ENCODE measurements around the gene MCC.

The MCC gene

GRCh38 chr5:113140837-113141671 lies 347.2 kb downstream of the MCC start:
- no peak overlapping the region for H2BK5ac ChIP-seq (ENCODE audit: low read length)
- WGBS (ENCODE audit: extremely low coverage, insufficient coverage, low lambda C conversion rate) = no CpG with 5 or more reads among the region's 9 CpGs
- peak; percentile 60 for DNase-seq
- H3K9ac ChIP-seq (ENCODE audit: low read length) = no peak overlapping the region
- no peaks in the 10 kb centered on the region for H3K27me3 ChIP-seq (ENCODE audit: insufficient read depth, low read length, poor library complexity)
- H3K23ac ChIP-seq (ENCODE audit: low read length) = no peak overlapping the region
- H3K56ac ChIP-seq (ENCODE audit: low read length) = no peak overlapping the region
- H3K4me1 ChIP-seq (ENCODE audit: control insufficient read depth, low read depth, low read length) = no peaks in the 10 kb centered on the region
- H2BK15ac ChIP-seq (replicated peaks; ENCODE audit: low read depth) = no peak overlapping the region
- H3K4me2 ChIP-seq (ENCODE audit: low read length) = no peak overlapping the region
- no peak overlapping the region for H3K4ac ChIP-seq (ENCODE audit: low read depth, low read length)
- no peak overlapping the region for H2AK5ac ChIP-seq (ENCODE audit: low read length)
- H4K5ac ChIP-seq (ENCODE audit: low read length) = no peak overlapping the region
- H3K36me3 ChIP-seq (ENCODE audit: control insufficient read depth, insufficient read depth, low read length) = peaks cover 4% of the 10 kb centered on the region
- no peak overlapping the region for H3K18ac ChIP-seq (ENCODE audit: low read length)
- no peak overlapping the region for H3K4me3 ChIP-seq (ENCODE audit: low read length)
- H4K8ac ChIP-seq (ENCODE audit: low read depth, low read length) = no peak overlapping the region
- peaks cover 19% of the 10 kb centered on the region for H3K79me2 ChIP-seq (ENCODE audit: control insufficient read depth, insufficient read depth, low read length)
- H2BK120ac ChIP-seq (ENCODE audit: low read depth, low read length) = no peak overlapping the region
- H3K27ac ChIP-seq (ENCODE audit: low read depth, low read length) = no peak overlapping the region
- H3K79me1 ChIP-seq (ENCODE audit: low read length) = peaks cover 39% of the 10 kb centered on the region

- no CpG with 5 or more reads among the region's 3 CpGs for WGBS (ENCODE audit: extremely low coverage, insufficient coverage, low lambda C conversion rate)
Observed at GRCh38 chr5:113133211-113133975, 354.9 kb downstream of the MCC start.

GRCh38 chr5:113132564-113132963 lies 355.7 kb downstream of the MCC start:
- Histone ChIP-seq H2BK15ac (replicated peaks; ENCODE audit: low read depth) (no peak overlapping the region), H3K18ac (ENCODE audit: low read length) (no peak overlapping the region), H3K56ac (ENCODE audit: low read length) (no peak overlapping the region), H3K4ac (ENCODE audit: low read depth, low read length) (no peak overlapping the region), H2BK120ac (ENCODE audit: low read depth, low read length) (no peak overlapping the region), H3K27ac (ENCODE audit: low read depth, low read length) (no peak overlapping the region), H4K8ac (ENCODE audit: low read depth, low read length) (no peak overlapping the region), H3K79me2 (ENCODE audit: control insufficient read depth, insufficient read depth, low read length) (peaks cover 7% of the 10 kb centered on the region), H3K23ac (ENCODE audit: low read length) (no peak overlapping the region), H2AK5ac (ENCODE audit: low read length) (no peak overlapping the region), H3K36me3 (ENCODE audit: control insufficient read depth, insufficient read depth, low read length) (no peaks in the 10 kb centered on the region), H2BK5ac (ENCODE audit: low read length) (no peak overlapping the region), H3K4me2 (ENCODE audit: low read length) (no peak overlapping the region), H3K4me3 (ENCODE audit: low read length) (no peak overlapping the region), H3K79me1 (ENCODE audit: low read length) (peaks cover 6% of the 10 kb centered on the region), H3K4me1 (ENCODE audit: control insufficient read depth, low read depth, low read length) (no peaks in the 10 kb centered on the region), H4K5ac (ENCODE audit: low read length) (no peak overlapping the region), H3K9ac (ENCODE audit: low read length) (no peak overlapping the region), H3K27me3 (ENCODE audit: insufficient read depth, low read length, poor library complexity) (no peaks in the 10 kb centered on the region)
- no peak for DNase-seq

More at GRCh38 chr5:113133211-113133975, 354.9 kb downstream of the MCC start:
- no peak overlapping the region for H3K23ac ChIP-seq (ENCODE audit: low read length)
- H2BK15ac ChIP-seq (replicated peaks; ENCODE audit: low read depth) = no peak overlapping the region
- no peaks in the 10 kb centered on the region for H3K36me3 ChIP-seq (ENCODE audit: control insufficient read depth, insufficient read depth, low read length)
- H2BK5ac ChIP-seq (ENCODE audit: low read length) = no peak overlapping the region
- no peak overlapping the region for H4K8ac ChIP-seq (ENCODE audit: low read depth, low read length)
- H3K4me3 ChIP-seq (ENCODE audit: low read length) = no peak overlapping the region
- H3K56ac ChIP-seq (ENCODE audit: low read length) = no peak overlapping the region
- no peak overlapping the region for H3K4me2 ChIP-seq (ENCODE audit: low read length)
- H4K5ac ChIP-seq (ENCODE audit: low read length) = no peak overlapping the region
- H3K27me3 ChIP-seq (ENCODE audit: insufficient read depth, low read length, poor library complexity) = no peaks in the 10 kb centered on the region
- peaks cover 8% of the 10 kb centered on the region for H3K79me1 ChIP-seq (ENCODE audit: low read length)
- no peak overlapping the region for H3K9ac ChIP-seq (ENCODE audit: low read length)
- H3K4ac ChIP-seq (ENCODE audit: low read depth, low read length) = no peak overlapping the region
- no peak for DNase-seq
- no peak overlapping the region for H3K27ac ChIP-seq (ENCODE audit: low read depth, low read length)
- no peak overlapping the region for H3K18ac ChIP-seq (ENCODE audit: low read length)
- no peak overlapping the region for H2AK5ac ChIP-seq (ENCODE audit: low read length)
- peaks cover 8% of the 10 kb centered on the region for H3K79me2 ChIP-seq (ENCODE audit: control insufficient read depth, insufficient read depth, low read length)
- H2BK120ac ChIP-seq (ENCODE audit: low read depth, low read length) = no peak overlapping the region
- no peaks in the 10 kb centered on the region for H3K4me1 ChIP-seq (ENCODE audit: control insufficient read depth, low read depth, low read length)

- no peak overlapping the region for H3K4me2 ChIP-seq (ENCODE audit: low read length)
- H2AK5ac ChIP-seq (ENCODE audit: low read length) = no peak overlapping the region
- no peak overlapping the region for H4K5ac ChIP-seq (ENCODE audit: low read length)
- no peak overlapping the region for H3K9ac ChIP-seq (ENCODE audit: low read length)
- H3K79me2 ChIP-seq (ENCODE audit: control insufficient read depth, insufficient read depth, low read length) = peaks cover 13% of the 10 kb centered on the region
- H2BK120ac ChIP-seq (ENCODE audit: low read depth, low read length) = no peak overlapping the region
- H3K4ac ChIP-seq (ENCODE audit: low read depth, low read length) = no peak overlapping the region
- no peak overlapping the region for H2BK15ac ChIP-seq (replicated peaks; ENCODE audit: low read depth)
- no peaks in the 10 kb centered on the region for H3K27me3 ChIP-seq (ENCODE audit: insufficient read depth, low read length, poor library complexity)
- no peak overlapping the region for H3K18ac ChIP-seq (ENCODE audit: low read length)
- no peak overlapping the region for H4K8ac ChIP-seq (ENCODE audit: low read depth, low read length)
- H2BK5ac ChIP-seq (ENCODE audit: low read length) = no peak overlapping the region
- no peak overlapping the region for H3K27ac ChIP-seq (ENCODE audit: low read depth, low read length)
- no CpG with 5 or more reads among the region's 2 CpGs for WGBS (ENCODE audit: extremely low coverage, insufficient coverage, low lambda C conversion rate)
- H3K4me1 ChIP-seq (ENCODE audit: control insufficient read depth, low read depth, low read length) = peaks cover 14% of the 10 kb centered on the region
- H3K56ac ChIP-seq (ENCODE audit: low read length) = no peak overlapping the region
- peaks cover 16% of the 10 kb centered on the region for H3K79me1 ChIP-seq (ENCODE audit: low read length)
- peak overlapping the region; percentile 59 for H3K23ac ChIP-seq (ENCODE audit: low read length)
- H3K4me3 ChIP-seq (ENCODE audit: low read length) = no peak overlapping the region
- no peak for DNase-seq
- no peaks in the 10 kb centered on the region for H3K36me3 ChIP-seq (ENCODE audit: control insufficient read depth, insufficient read depth, low read length)
Observed at GRCh38 chr5:113128641-113129330, 359.5 kb downstream of the MCC start.

GRCh38 chr5:113128082-113128481 lies 360.2 kb downstream of the MCC start:
- H3K4me2 ChIP-seq (ENCODE audit: low read length) = no peak overlapping the region
- DNase-seq = no peak
- H4K5ac ChIP-seq (ENCODE audit: low read length) = no peak overlapping the region
- H3K56ac ChIP-seq (ENCODE audit: low read length) = no peak overlapping the region
- no peak overlapping the region for H4K8ac ChIP-seq (ENCODE audit: low read depth, low read length)
- H3K79me1 ChIP-seq (ENCODE audit: low read length) = peaks cover 19% of the 10 kb centered on the region
- H3K36me3 ChIP-seq (ENCODE audit: control insufficient read depth, insufficient read depth, low read length) = no peaks in the 10 kb centered on the region
- H2BK15ac ChIP-seq (replicated peaks; ENCODE audit: low read depth) = no peak overlapping the region
- no peak overlapping the region for H3K23ac ChIP-seq (ENCODE audit: low read length)
- no peak overlapping the region for H3K27ac ChIP-seq (ENCODE audit: low read depth, low read length)
- H3K79me2 ChIP-seq (ENCODE audit: control insufficient read depth, insufficient read depth, low read length) = peaks cover 13% of the 10 kb centered on the region
- H3K9ac ChIP-seq (ENCODE audit: low read length) = no peak overlapping the region
- no peak overlapping the region for H2BK120ac ChIP-seq (ENCODE audit: low read depth, low read length)
- H3K27me3 ChIP-seq (ENCODE audit: insufficient read depth, low read length, poor library complexity) = no peaks in the 10 kb centered on the region
- H3K18ac ChIP-seq (ENCODE audit: low read length) = no peak overlapping the region
- WGBS (ENCODE audit: extremely low coverage, insufficient coverage, low lambda C conversion rate) = no CpG with 5 or more reads among the region's 1 CpG
- H3K4me3 ChIP-seq (ENCODE audit: low read length) = no peak overlapping the region
- H2BK5ac ChIP-seq (ENCODE audit: low read length) = no peak overlapping the region
- peaks cover 15% of the 10 kb centered on the region for H3K4me1 ChIP-seq (ENCODE audit: control insufficient read depth, low read depth, low read length)
- H2AK5ac ChIP-seq (ENCODE audit: low read length) = no peak overlapping the region
- no peak overlapping the region for H3K4ac ChIP-seq (ENCODE audit: low read depth, low read length)

Measured in mesendoderm (in vitro differentiated cells).